Keratinocyte (primary cell): ENCODE measurements around the gene PTBP1. TPM values are rescaled to one million over a fixed set of nuclear protein-coding genes. Genes with fewer than 3 reads are reported as not detected.

Source experiments
- DNase-seq: peaks from one replicate; pipeline ENCODE4 v3.0.0-alpha.2; 2011; ENCODE audit warnings: low read depth, missing footprints, low spot score
- FAIRE-seq: peaks from 2 replicates; lab custom pipeline; 2011; peaks lifted over from hg19 to GRCh38; lab: Jason Lieb, UNC
- H2AFZ ChIP-seq: 2 replicates; pipeline ENCODE4 v1.6.0; 2012; ENCODE audit warnings: low read length, control low read depth, inconsistent platforms; ENCODE audit not compliant: control insufficient read depth
- H3K27ac ChIP-seq: 2 replicates; pipeline ENCODE4 v1.5.1; 2011; ENCODE audit warnings: low read length; ENCODE audit not compliant: control insufficient read depth, insufficient read depth
- H3K27me3 ChIP-seq: 3 replicates; pipeline ENCODE4 v1.6.0; 2011; ENCODE audit warnings: low read length; ENCODE audit not compliant: control insufficient read depth, insufficient read depth; ENCODE audit errors: extremely low read depth
- H3K36me3 ChIP-seq, 2 experiments: 2 replicates in 1 of 2; 3 replicates in 1 of 2; pipeline ENCODE4 v1.5.1; 2011; ENCODE audit warnings: low read length in 2 of 2, mild to moderate bottlenecking in 1 of 2; ENCODE audit not compliant: control insufficient read depth in 2 of 2, insufficient read depth in 2 of 2; ENCODE audit errors: extremely low read depth in 1 of 2
- H3K4me1 ChIP-seq: 3 replicates; pipeline ENCODE4 v1.5.1; 2011; ENCODE audit warnings: low read length; ENCODE audit not compliant: control insufficient read depth, insufficient read depth; ENCODE audit errors: extremely low read depth
- H3K4me2 ChIP-seq: 3 replicates; pipeline ENCODE4 v1.6.0; 2011; ENCODE audit warnings: low read depth, low read length; ENCODE audit not compliant: control insufficient read depth, insufficient read depth; ENCODE audit errors: extremely low read depth
- H3K4me3 ChIP-seq, 3 experiments: fragments of 200-600 bp in 1 of 3; sonication (generic) in 1 of 3; 2 replicates in 2 of 3; 3 replicates in 1 of 3; pipeline ENCODE4 v1.5.1; 2011 to 2016; ENCODE audit warnings: low read length in 3 of 3, mild to moderate bottlenecking in 3 of 3, control low read depth in 2 of 3, inconsistent platforms in 1 of 3, low read depth in 1 of 3, mixed read lengths in 1 of 3, mixed run types in 1 of 3, moderate library complexity in 1 of 3; ENCODE audit not compliant: control insufficient read depth in 2 of 3, insufficient read depth in 2 of 3; ENCODE audit errors: extremely low read depth in 1 of 3
- H3K79me2 ChIP-seq: 2 replicates; pipeline ENCODE4 v1.6.0; 2012; ENCODE audit warnings: low read length; ENCODE audit not compliant: control insufficient read depth, insufficient read depth
- H3K9ac ChIP-seq: 3 replicates; pipeline ENCODE4 v1.6.0; 2011; ENCODE audit warnings: low read length; ENCODE audit not compliant: control insufficient read depth, insufficient read depth; ENCODE audit errors: extremely low read depth
- H3K9me1 ChIP-seq: 3 replicates; pipeline ENCODE4 v1.6.0; 2011; ENCODE audit warnings: low read length; ENCODE audit not compliant: control insufficient read depth, insufficient read depth; ENCODE audit errors: extremely low read depth
- H3K9me3 ChIP-seq: 2 replicates; pipeline ENCODE4 v1.5.1; 2012; ENCODE audit warnings: low read depth, low read length; ENCODE audit not compliant: control insufficient read depth
- H4K20me1 ChIP-seq: 3 replicates; pipeline ENCODE4 v1.6.0; 2011; ENCODE audit warnings: low read length; ENCODE audit not compliant: control insufficient read depth, insufficient read depth; ENCODE audit errors: extremely low read depth
- CTCF ChIP-seq, 3 experiments: IDR thresholded peaks in 1 of 3; conservative IDR thresholded peaks in 1 of 3; optimal IDR thresholded peaks in 1 of 3; 2 replicates in 2 of 3; 3 replicates in 1 of 3; pipeline versions ENCODE3 to v1.5.1; 2011; ENCODE audit warnings: low read length in 3 of 3, mild to moderate bottlenecking in 3 of 3, moderate library complexity in 2 of 3, control low read depth in 1 of 3, inconsistent platforms in 1 of 3; ENCODE audit not compliant: insufficient read depth in 2 of 3; ENCODE audit errors: extremely low read depth in 1 of 3
- EZH2 ChIP-seq: IDR thresholded peaks from one replicate; pipeline ENCODE4 v1.6.1; 2012; ENCODE audit warnings: inconsistent platforms, mild to moderate bottlenecking, low read length, moderate library complexity
- dilution Hi-C: fragments of 300-500 bp; cut with MboI; formaldehyde crosslinking; loops from one replicate; pipeline ENCODE4 v1.7.0; 2020; ENCODE audit warnings: low sequenced_read_pairs; ENCODE audit not compliant: extremely low pct_ligation_motif_present
- polyA plus RNA-seq, 5 experiments: library from polyadenylated mRNA; depleted of rRNA in 3 of 5; stranded (reverse) in 3 of 5; stranded (forward) in 1 of 5; unstranded in 1 of 5; fragments of >200 nt; gene quantifications; 1 replicate in 1 of 5; 2 replicates in 3 of 5; 3 replicates in 1 of 5; pipeline versions ENCODE4 v1.2.1 to v1.2.3, GENCODE V29; 2011 to 2012; ENCODE audit warnings: missing spikeins in 2 of 5, low read depth in 1 of 5, low replicate concordance in 1 of 5

PTBP1 gene
- polyA plus RNA-seq, 1 donor (not counting 4 experiments of a cell fraction or from before 2014, with no cell fraction given): 117 TPM

GRCh38 chr19:810077-810855 lies 13.0 kb downstream of the PTBP1 start:
- Histone ChIP-seq H3K9ac (no peak overlapping the region), H3K4me3 (no peak overlapping the region), H3K79me2 (peaks cover 38% of the 10 kb centered on the region), H3K4me1 (no peaks in the 10 kb centered on the region), H2AFZ (no peak overlapping the region), H3K36me3 (peaks cover 20 to 43% of the 10 kb centered on the region in 2 experiments), H3K27me3 (no peaks in the 10 kb centered on the region), H3K9me3 (no peaks in the 10 kb centered on the region), H4K20me1 (peaks cover 39% of the 10 kb centered on the region), H3K27ac (no peak overlapping the region), H3K9me1 (no peaks in the 10 kb centered on the region), H3K4me2 (no peak overlapping the region)
- FAIRE-seq: no peak
- dilution Hi-C loops: no loop called here
- no peak for DNase-seq
- TF ChIP-seq EZH2 (no peak), CTCF (optimal IDR thresholded peaks at IDR 0.05 in 1 of 3, IDR thresholded peaks at IDR 0.05 in 1 of 3, conservative IDR thresholded peaks at IDR 0.05 in 1 of 3; ENCODE audit: extremely low read depth in 1 of 3, insufficient read depth in 2 of 3, low read length in 3 of 3) (no peak)

- Histone ChIP-seq H4K20me1 (peaks cover 35% of the 10 kb centered on the region), H3K27me3 (no peaks in the 10 kb centered on the region), H3K4me2 (no peak overlapping the region), H3K27ac (no peak overlapping the region), H3K9me1 (no peaks in the 10 kb centered on the region), H3K9ac (no peak overlapping the region), H3K4me3 (no peak overlapping the region), H3K4me1 (no peaks in the 10 kb centered on the region), H3K36me3 (peaks cover 21 to 37% of the 10 kb centered on the region in 2 experiments), H3K79me2 (peaks cover 31% of the 10 kb centered on the region), H2AFZ (no peak overlapping the region), H3K9me3 (no peaks in the 10 kb centered on the region)
- TF ChIP-seq CTCF (optimal IDR thresholded peaks at IDR 0.05 in 1 of 3, IDR thresholded peaks at IDR 0.05 in 1 of 3, conservative IDR thresholded peaks at IDR 0.05 in 1 of 3; ENCODE audit: extremely low read depth in 1 of 3, insufficient read depth in 2 of 3, low read length in 3 of 3) (no peak), EZH2 (no peak)
- dilution Hi-C loops: no loop called here
- FAIRE-seq (no peak), DNase-seq (no peak)
Measured at GRCh38 chr19:810883-811489, 13.7 kb downstream of the PTBP1 start.
